Peyer's patch (tissue), 4 donors: Measurements from ENCODE around the gene ARSG. TPM values are rescaled to one million over a fixed set of nuclear protein-coding genes. Genes with fewer than 3 reads are reported as not detected.
"Not testable (repeated sequence)": the region's sequence is repeated elsewhere in the genome, so short reads cannot be mapped to it uniquely, and the experiment has no call there.

ENCODE experiments used
- DNase-seq, 3 donors: peaks; one replicate each; pipeline ENCODE4 v3.0.0-alpha.2; 2017 to 2019
- H3K27ac ChIP-seq, 4 donors: fragments of 200-600 bp; sonication (generic); one replicate each; pipeline ENCODE4 v1.5.1; 2016 to 2019
- H3K27me3 ChIP-seq, 2 donors: fragments of 200-600 bp; sonication (generic); one replicate each; pipeline ENCODE4 v1.5.1; 2019
- H3K36me3 ChIP-seq, 3 donors: fragments of 200-600 bp; sonication (generic); one replicate each; pipeline ENCODE4 v1.5.1; 2016 to 2019
- H3K4me1 ChIP-seq, 4 donors: fragments of 200-600 bp; sonication (generic); one replicate each; pipeline ENCODE4 v1.5.1; 2016 to 2019
- H3K4me3 ChIP-seq, 4 donors: fragments of 200-600 bp; sonication (generic); 1 replicate in 3 of 4; 2 replicates in 1 of 4; pipeline ENCODE4 v1.5.1; 2016 to 2019; ENCODE audit warnings: mild to moderate bottlenecking in 1 of 4
- H3K9me3 ChIP-seq, 4 donors: fragments of 200-600 bp; sonication (generic); one replicate each; pipeline ENCODE4 v1.5.1; 2016 to 2019; ENCODE audit warnings: mild to moderate bottlenecking in 1 of 4
- CTCF ChIP-seq, 6 experiments: fragments of 450-650 bp in 4 of 6; fragments of 200-600 bp in 2 of 6; sonication (generic) in 1 of 6; IDR thresholded peaks; one replicate each; pipeline ENCODE4 v1.5.1; 2017 to 2019; ENCODE audit warnings: antibody characterized with exemption in 6 of 6, mild to moderate bottlenecking in 3 of 6, moderate library complexity in 1 of 6
- POLR2A ChIP-seq, 2 donors: fragments of 450-650 bp; IDR thresholded peaks; one replicate each; pipeline ENCODE4 v1.5.1; 2017; ENCODE audit warnings: antibody characterized with exemption in 2 of 2, mild to moderate bottlenecking in 2 of 2, moderate library complexity in 2 of 2
- total RNA-seq, 4 donors: library from RNA; depleted of rRNA; stranded (reverse); fragments of >200 nt; gene quantifications; one replicate each; pipeline ENCODE4 v1.1.0, GENCODE V29; 2016

The ARSG gene
- total RNA-seq, 4 donors from 2014 or later = 0.70 to 29.7 (median 2.0) TPM

- H3K9me3 ChIP-seq = peaks cover 0 to 4% (median under 1%) of the 10 kb centered on the region in 4 donors
- TF ChIP-seq POLR2A (IDR thresholded peaks at IDR 0.05) = no peak
- DNase-seq = no peak
- no peaks in the 10 kb centered on the region for H3K27me3 ChIP-seq
- no peak overlapping the region for H3K27ac ChIP-seq
- no peak overlapping the region for H3K4me3 ChIP-seq
- no peaks in the 10 kb centered on the region for H3K4me1 ChIP-seq
- no peaks in the 10 kb centered on the region for H3K36me3 ChIP-seq
These were observed 34.7 kb downstream of the ARSG start for GRCh38 chr17:68325961-68326360.

- no peak overlapping the region for H3K4me3 ChIP-seq
- no peak overlapping the region for H3K27ac ChIP-seq
- TF ChIP-seq CTCF (IDR thresholded peaks at IDR 0.05) = no peak
- TF ChIP-seq POLR2A (IDR thresholded peaks at IDR 0.05) = no peak
- no peaks in the 10 kb centered on the region for H3K36me3 ChIP-seq
- no peaks in the 10 kb centered on the region for H3K27me3 ChIP-seq
- peaks cover 0 to 11% (median 4%) of the 10 kb centered on the region in 4 donors for H3K9me3 ChIP-seq
- H3K4me1 ChIP-seq = no peaks in the 10 kb centered on the region
- DNase-seq = no peak
These were observed 35.4 kb downstream of the ARSG start for GRCh38 chr17:68326681-68327080.

- no peak for DNase-seq
- no peaks in the 10 kb centered on the region for H3K36me3 ChIP-seq
- no peaks in the 10 kb centered on the region for H3K4me1 ChIP-seq
These were observed 36.7 kb downstream of the ARSG start for GRCh38 chr17:68327823-68328557.

GRCh38 chr17:68328676-68329075 lies 37.4 kb downstream of the ARSG start:
- Histone ChIP-seq H3K27ac (no peak overlapping the region), H3K4me3 (no peak overlapping the region), H3K36me3 (no peaks in the 10 kb centered on the region), H3K4me1 (no peaks in the 10 kb centered on the region), H3K27me3 (no peaks in the 10 kb centered on the region), H3K9me3 (peaks cover 0 to 16% (median 4%) of the 10 kb centered on the region in 4 donors)
- DNase-seq = no peak
- no peak for TF ChIP-seq CTCF (IDR thresholded peaks at IDR 0.05)
- no peak for TF ChIP-seq POLR2A (IDR thresholded peaks at IDR 0.05)

More at GRCh38 chr17:68327823-68328557, 36.7 kb downstream of the ARSG start:
- no peak for TF ChIP-seq CTCF (IDR thresholded peaks at IDR 0.05)
- no peak for TF ChIP-seq POLR2A (IDR thresholded peaks at IDR 0.05)
- Histone ChIP-seq H3K27ac (no peak overlapping the region), H3K27me3 (no peaks in the 10 kb centered on the region), H3K4me3 (no peak overlapping the region), H3K9me3 (peaks cover 0 to 16% (median 4%) of the 10 kb centered on the region in 4 donors)

GRCh38 chr17:68329331-68329730 lies 38.0 kb downstream of the ARSG start:
- Histone ChIP-seq H3K9me3 (peaks cover 0 to 16% (median 4%) of the 10 kb centered on the region in 4 donors), H3K36me3 (no peaks in the 10 kb centered on the region), H3K27ac (no peak overlapping the region), H3K4me1 (no peaks in the 10 kb centered on the region), H3K27me3 (no peaks in the 10 kb centered on the region), H3K4me3 (no peak overlapping the region)
- DNase-seq = no peak
- no peak for TF ChIP-seq POLR2A (IDR thresholded peaks at IDR 0.05)
- TF ChIP-seq CTCF (IDR thresholded peaks at IDR 0.05) = no peak

GRCh38 chr17:68331932-68332331 lies 40.6 kb downstream of the ARSG start:
- not testable (repeated sequence) for DNase-seq, H3K4me3 ChIP-seq, H3K27ac ChIP-seq, H3K4me1 ChIP-seq, H3K36me3 ChIP-seq, H3K27me3 ChIP-seq
- peaks cover 0 to 16% (median 4%) of the 10 kb centered on the region in 4 donors for H3K9me3 ChIP-seq
